C1 segment of cervical spinal cord (tissue), 14 donors: Measurements from ENCODE around the gene MYL6.
"Not testable (repeated sequence)": the region's sequence is repeated elsewhere in the genome, so short reads cannot be mapped to it uniquely, and the experiment has no call there.

Experiments
- DNase-seq, 14 donors: peaks; one replicate each; lab custom pipeline; 2025; lab: John Stamatoyannopoulos, UW

Gene MYL6

DNA sequence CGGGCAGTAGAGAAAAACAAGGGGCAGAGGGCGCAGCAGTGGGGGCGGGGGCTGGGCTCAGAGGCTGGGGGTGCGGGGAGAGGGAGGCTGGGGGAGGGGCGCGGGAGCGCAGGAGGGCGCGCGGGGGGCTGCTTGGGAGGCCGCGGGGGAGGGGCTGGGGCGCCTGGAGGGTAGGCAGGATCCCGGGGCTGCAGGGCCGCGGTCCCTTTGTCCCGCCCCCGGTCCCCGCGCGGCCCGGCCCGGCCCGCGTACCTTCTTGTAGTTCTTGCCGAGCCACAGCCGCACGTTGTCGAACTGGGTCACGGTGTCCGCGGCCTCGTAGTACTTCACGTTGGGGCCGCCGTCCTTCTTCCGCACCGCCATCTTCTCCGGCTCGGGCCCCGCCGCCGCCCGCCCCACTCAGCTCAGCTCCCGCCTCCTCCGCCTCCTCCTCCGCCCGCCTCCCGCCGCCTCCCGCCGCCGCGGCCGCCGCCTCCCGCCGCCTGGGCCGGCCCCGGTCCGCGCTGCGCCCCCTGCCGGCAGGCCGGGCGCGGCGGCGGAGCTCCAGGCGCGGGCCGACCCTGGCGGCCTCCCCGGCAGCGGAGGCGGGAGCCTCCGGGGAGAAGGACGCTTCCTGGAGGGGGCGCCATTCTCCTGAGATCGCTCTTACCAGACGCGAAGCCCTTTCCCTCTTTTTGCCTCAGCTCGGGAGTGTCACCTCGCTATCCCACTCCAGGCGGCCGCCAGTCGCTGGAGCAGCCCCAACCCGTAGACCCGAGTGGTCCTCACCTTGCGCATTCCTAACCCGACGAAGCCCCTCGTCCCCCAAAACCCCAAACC lies 31.1 kb downstream of the MYL6 start, which contains the start of gene SMARCC2:
Gene SMARCC2, minus strand, starts transcription at position 385 of the 819 bp plus-strand sequence. Its CDS starts 22 bp downstream, at position 363.
- peak in 13 of 14 donors; percentile 38 to 86 (median 73) for DNase-seq

DNA sequence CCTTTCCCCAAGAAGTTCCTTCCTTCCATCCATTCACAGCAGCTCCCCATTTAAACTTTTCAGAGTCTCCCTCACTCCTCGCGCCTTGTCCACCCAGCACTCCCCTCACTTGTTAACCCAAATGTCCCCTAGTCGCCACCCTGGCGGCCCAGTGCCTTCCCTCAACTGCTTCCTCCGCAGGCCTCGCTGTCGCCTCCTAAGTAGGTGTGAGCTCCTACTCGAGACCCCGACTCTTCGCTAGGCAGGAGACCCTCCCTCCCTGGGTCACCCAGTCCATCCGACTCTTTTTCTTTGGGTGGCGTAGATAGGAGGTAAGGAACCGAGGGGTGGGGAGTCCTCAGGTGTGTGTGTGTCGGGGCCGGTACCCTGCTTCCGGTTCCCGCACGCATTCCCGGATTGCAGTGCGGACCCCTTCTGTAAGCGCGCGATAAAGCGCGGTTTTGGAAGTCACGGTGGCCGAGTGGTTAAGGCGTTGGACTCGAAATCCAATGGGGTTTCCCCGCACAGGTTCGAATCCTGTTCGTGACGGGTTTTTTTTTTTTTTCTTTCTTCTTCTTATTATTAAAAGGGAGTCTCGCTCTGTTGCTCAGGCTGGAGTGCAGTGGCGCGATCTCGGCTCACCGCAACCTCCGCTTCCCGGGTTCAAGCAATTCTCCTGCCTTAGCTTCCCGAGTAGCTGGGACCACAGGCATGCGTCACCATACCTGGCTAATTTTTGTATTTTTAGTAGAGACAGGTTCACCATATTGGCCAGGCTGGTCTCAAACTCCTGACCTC lies 31.9 kb downstream of the MYL6 start:
- DNase-seq, result peak; percentile 21 to 82 (median 73)

DNA sequence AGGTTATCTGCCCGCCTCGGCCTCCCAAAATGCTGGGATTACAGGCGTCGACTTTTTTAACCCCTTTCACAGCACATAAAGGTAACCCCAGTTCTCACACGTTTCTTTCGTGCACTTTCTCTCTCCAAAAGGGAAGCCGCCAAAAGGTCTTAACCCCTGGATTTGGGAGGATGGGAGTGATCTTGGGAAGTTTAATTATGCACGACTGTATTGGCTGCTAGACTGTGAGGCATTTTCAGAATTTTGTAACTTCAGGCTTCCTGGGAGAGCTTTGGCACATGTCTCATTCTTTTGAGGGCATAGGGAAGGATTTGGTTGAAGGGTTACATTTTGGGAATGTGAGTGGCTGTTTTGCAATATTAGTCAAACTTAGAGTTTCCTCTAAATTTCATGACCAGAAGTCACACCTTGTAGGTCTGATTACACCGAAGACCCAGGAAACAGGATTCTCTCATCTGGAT lies 32.6 kb downstream of the MYL6 start:
- DNase-seq, result peak in 1 of 14 donors; percentile 31

DNA sequence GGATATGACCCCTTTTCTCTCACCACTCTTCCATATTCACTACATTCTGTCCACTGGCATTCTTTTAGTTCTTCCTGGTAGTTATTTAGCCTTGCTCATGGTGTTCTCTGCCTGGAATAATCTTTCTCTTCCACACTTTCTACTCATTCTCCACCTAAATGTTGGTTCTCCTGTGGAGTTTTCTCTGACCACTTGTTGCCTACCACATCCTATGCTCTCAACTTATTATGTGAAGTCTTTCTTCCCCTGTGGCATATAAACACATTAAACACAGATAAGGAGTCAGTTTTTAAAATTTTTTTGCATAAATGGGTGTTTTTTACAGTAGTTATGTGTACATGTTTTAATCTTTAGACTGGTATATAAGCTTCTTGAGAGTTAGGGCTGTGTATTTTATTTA lies 34.4 kb downstream of the MYL6 start:
- no peak for DNase-seq

DNA sequence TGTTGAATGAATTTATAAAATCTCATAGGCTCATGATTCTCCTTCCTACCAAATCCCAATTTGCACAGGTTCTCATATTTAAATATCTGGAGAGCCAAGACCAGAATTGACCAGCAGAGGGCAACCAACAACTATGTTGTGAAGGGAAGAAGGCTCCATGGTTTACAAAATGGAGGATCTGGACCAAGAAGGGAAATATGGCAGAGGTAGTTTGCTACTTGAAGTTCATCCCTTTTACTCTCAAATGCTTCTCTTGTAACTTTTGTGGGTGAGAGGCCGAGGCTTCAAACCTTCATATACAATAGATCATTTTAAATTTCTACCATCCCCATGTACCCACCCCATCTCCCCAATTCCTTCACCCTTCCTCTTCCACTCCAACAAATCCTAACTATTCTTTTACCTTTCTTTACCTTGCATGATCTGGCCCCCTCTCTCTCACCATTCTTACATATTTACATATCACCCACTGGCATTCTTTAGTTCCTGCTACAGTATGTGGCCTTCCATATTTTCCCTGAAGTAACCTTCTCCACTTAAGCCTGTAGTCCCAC lies 34.9 kb downstream of the MYL6 start:
- DNase-seq, result peak in 10 of 14 donors; percentile 3 to 59 (median 10)

DNA sequence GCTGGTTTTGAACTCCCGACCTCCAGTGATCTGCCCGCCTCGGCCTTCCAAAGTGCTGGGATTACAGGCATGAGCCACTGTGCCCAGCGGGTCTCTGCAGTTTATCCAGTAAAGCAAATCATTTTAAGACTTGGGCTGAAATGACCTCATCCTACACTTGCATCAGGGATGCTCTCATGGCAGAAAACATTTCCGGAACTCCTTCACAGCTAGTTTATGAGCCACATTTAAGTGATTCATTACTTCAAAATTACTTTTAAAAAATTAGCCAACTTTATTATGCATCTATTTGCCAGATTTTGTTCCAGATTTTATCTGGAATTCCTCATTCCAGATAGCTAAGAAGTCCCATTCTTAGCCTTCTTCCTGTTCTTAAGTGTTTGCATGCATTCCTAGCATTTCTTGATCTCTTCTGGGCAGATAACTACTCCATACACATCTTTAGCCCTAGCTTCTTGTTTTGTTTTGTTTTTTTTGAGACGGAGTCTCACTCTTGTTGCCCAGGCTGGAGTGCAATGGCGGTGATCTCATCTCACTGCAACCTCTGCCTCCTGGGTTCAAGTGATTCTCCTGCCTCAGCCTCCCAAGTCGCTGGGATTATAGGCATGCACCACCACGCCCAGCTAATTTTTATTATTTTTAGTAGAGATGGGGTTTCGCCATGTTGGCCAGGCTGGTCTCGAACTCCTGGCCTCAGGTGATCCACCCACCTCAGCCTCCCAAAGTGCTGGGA lies 38.8 kb downstream of the MYL6 start:
- not testable (repeated sequence) for DNase-seq

DNA sequence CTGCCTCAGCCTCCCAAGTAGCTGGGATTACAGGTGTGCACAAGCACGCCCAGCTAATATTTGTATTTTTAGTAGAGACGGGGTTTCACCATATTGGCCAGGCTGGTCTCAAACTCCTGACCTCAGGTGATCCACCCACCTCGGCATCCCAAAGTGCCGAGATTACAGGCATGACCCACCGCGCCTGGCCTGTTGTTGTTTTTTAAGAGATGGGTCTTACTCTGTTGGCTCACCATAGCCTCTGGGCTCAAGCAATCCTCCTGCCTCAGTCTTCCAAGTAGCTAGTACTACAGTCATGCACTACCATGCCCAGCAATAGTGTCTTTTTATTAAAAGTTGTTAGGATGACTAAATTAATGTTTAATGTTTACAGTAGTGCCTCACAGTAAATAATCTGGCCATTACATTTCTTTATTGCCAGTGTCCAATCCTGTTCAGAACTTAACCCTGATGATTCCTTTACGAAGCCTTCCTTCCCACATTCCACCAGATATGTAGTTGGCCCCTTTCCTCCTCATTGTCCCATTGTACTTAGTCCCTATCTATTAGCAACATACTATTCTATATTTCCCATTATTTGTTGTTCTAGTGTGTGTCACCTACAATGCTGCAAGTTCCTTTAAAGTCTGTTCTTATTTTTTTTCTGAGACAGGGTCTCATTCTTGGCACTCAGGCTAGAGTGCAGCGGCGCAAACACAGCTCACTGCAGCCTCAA lies 39.9 kb downstream of the MYL6 start:
- DNase-seq, result no peak

DNA sequence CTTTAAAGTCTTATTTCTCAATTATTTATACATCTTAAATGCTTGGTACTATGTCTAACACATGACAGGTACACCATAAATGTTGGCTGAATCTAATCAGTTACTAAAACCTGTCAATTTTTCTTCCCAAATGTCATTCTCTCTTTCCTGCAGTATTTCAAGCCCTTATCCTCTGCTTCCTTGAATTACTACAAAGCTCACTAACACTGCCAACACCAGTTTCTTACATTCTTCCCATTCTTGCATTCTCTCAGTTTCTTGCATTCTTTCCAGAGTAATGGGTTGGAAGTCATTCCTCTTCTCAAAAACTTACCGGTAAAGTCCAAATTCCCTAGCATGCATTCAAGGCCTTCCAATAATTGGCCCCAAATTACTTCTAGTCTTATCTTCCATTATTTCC lies 40.7 kb downstream of the MYL6 start:
- no peak for DNase-seq

DNA sequence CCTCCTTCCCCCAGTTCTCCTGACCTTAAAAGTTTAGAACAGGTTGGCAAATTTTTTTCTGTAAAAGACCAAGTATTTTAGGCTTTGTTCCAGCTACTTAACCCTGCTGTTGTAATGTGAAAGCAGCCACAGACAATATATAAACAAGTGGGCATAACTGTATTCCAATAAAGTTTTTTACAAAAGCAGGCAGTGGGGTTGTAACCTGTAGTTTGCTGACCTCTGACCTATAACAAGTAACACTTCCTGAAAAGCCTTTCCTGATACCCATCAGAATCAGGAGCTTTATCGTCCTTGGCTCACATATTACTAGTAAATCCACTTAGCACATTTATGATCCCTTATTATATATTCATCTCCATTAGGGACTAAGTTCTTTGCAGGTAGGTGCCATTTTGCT lies 44.2 kb downstream of the MYL6 start:
- no peak for DNase-seq

DNA sequence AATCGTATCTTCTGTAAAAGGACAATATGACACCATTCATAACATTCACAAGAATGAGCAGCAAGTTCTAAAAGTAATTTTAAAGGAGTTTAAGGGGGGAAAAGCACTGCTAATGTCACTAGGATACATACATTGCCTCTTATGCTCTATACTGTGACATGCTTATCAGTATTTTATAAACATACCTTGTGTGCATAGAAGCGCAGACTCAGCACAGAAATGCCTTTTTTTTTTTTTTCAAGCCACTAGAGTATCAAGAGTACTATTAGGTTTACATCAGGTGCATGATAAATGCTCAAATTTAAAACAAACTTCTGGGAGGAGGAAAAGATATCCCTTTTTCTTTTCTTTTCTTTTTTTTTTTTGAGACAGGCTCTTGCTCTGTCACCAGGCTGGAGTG lies 44.7 kb downstream of the MYL6 start:
- no peak for DNase-seq

DNA sequence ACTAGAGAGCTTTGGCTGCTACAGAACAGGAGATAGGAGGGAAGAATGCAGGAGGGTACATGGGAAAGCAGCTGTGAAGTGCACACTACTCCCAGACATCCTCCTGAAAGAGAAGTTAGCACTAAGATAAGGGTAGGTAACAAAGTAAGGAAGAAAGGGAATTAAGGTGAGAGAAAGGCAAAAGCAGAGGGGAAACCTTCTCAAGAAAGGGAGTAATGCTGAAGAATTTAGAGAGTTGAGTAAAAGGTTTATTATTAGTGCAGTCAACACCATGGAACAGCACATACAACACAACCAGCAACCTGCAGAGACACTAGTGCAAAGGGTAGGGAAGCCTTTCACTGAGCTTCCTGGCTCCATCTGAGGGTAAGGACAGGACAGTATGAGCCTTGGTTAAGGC lies 46.1 kb downstream of the MYL6 start:
- no peak for DNase-seq

DNA sequence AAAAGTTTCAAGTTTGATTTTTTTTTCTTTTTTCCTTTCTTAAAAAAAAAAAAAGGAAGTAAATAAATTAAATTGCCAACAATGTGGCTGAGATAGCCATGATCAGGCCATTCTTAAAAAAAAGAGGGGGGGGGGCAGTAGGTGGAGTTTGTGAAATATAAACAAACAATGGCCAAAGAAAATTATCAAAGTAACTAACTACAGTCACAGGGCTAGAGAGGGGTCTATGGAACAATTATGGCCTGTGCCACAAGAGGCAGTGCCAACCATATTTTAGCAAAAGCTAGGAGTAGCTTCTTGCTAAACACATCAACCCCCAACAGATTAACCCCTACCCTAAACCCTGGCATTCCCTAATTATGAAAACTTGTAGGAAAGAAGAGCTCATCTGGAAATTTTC lies 47.3 kb downstream of the MYL6 start:
- no peak for DNase-seq

DNA sequence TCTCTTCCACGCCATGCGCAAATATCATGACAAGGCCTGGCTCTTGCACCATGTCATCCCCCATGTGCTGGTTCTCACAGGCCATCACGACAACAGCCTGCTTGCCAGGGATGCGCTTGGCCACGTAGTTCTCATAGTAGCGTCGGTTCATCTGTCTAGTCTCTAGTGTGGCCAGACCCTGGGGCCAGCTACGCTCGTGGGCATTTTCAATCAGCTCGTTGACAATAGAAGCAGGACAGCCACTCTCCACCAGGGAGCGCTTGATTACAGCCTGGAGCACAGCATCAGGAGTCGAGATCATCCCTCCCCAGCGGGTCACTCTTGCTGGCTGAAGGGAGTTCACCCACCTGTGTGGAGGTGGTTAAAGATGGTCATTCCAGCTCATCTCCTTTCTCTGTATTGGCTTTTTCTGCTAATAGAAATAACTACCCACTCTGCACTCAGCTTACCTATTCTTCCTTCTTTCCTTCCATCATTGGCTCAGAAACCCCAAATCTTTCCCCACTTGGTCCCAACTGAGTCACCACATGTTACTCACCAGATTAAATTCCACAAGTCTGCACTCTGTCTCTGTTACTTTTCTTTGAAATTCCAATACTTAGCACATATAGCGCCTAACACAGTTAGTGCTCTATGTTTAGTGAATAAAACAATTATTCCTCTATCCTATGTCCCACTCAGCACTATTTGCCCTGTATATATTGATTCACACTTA lies 48.5 kb downstream of the MYL6 start:
- DNase-seq, result peak in 6 of 14 donors; percentile 5 to 29 (median 23)

DNA sequence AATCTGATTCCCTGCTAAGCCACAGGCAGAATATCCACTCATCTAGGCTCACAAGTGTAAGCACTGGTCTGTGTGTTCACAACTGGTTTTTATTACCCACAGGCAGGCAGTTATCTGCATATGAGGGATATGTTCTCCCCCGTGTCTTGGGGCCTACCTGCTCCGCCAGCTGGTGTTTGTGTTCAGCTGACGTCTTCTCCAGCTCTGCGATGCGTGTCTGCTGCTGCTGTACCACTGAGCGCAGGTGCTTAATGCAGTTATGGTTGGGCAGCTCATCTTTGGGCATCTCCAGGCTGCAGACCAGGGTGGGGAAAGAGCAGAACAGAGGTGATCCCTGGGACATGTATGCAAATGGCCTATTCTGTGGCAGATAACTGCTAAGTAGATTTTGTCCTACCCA lies 49.8 kb downstream of the MYL6 start:
- DNase-seq, result no peak
